ENCODE measurements around the gene NOC2L. TPM values are rescaled to one million over a fixed set of nuclear protein-coding genes. Genes with fewer than 3 reads are reported as not detected.
A peak's percentile ranks its signal among the peaks of the same experiment; 100 is the strongest.

NOC2L gene
- total and polyA plus RNA-seq, 9 of the 15 experiments (the other 6 are each of a cell fraction or from before 2014, with no cell fraction given), result 4.0 to 410 (median 200) TPM

DNA sequence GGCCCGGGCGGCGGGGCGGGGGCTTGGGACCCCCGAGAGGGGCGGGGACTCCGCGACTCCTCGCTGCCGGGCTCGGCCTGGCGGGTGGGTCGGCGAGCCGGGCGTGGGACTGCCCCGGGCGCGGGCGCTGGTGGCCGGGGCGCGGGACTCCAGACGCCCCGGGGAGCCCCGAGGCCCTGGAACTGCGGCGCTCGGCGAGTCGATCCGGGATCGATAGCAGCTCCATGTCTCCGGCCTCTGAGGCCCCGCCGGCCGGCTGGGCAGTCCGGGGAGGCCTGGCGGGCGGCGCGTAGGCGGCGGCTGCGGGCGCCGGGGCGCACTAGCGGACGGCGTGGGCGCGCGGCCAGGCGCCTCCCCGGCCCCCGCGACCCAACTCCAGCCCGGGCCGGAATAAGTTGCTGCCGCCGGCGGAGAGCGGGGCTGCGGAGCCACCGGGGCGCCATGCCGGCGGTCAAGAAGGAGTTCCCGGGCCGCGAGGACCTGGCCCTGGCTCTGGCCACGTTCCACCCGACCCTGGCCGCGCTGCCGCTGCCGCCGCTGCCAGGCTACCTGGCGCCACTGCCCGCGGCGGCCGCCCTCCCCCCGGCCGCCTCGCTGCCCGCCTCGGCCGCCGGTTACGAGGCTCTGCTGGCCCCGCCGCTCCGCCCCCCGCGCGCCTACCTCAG lies 34.9 kb downstream of the NOC2L start (continued):
- TF ChIP-seq, protein P1, sequence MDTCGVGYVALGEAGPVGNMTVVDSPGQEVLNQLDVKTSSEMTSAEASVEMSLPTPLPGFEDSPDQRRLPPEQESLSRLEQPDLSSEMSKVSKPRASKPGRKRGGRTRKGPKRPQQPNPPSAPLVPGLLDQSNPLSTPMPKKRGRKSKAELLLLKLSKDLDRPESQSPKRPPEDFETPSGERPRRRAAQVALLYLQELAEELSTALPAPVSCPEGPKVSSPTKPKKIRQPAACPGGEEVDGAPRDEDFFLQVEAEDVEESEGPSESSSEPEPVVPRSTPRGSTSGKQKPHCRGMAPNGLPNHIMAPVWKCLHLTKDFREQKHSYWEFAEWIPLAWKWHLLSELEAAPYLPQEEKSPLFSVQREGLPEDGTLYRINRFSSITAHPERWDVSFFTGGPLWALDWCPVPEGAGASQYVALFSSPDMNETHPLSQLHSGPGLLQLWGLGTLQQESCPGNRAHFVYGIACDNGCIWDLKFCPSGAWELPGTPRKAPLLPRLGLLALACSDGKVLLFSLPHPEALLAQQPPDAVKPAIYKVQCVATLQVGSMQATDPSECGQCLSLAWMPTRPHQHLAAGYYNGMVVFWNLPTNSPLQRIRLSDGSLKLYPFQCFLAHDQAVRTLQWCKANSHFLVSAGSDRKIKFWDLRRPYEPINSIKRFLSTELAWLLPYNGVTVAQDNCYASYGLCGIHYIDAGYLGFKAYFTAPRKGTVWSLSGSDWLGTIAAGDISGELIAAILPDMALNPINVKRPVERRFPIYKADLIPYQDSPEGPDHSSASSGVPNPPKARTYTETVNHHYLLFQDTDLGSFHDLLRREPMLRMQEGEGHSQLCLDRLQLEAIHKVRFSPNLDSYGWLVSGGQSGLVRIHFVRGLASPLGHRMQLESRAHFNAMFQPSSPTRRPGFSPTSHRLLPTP (IDR thresholded peaks at IDR 0.05; ENCODE audit: borderline replicate concordance, extremely low read depth, insufficient read length), result peak; percentile 9
- TF ChIP-seq, protein P2, sequence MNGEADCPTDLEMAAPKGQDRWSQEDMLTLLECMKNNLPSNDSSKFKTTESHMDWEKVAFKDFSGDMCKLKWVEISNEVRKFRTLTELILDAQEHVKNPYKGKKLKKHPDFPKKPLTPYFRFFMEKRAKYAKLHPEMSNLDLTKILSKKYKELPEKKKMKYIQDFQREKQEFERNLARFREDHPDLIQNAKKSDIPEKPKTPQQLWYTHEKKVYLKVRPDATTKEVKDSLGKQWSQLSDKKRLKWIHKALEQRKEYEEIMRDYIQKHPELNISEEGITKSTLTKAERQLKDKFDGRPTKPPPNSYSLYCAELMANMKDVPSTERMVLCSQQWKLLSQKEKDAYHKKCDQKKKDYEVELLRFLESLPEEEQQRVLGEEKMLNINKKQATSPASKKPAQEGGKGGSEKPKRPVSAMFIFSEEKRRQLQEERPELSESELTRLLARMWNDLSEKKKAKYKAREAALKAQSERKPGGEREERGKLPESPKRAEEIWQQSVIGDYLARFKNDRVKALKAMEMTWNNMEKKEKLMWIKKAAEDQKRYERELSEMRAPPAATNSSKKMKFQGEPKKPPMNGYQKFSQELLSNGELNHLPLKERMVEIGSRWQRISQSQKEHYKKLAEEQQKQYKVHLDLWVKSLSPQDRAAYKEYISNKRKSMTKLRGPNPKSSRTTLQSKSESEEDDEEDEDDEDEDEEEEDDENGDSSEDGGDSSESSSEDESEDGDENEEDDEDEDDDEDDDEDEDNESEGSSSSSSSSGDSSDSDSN (IDR thresholded peaks at IDR 0.05; ENCODE audit: borderline replicate concordance in 1 of 2, low read depth in 2 of 2, low read length in 2 of 2), result peak; percentile 26 to 63; a peak in 1 of 4 replicates
- peak; percentile 16; the same call in 1 of the 2 replicates for TF ChIP-seq GATAD2B (IDR thresholded peaks at IDR 0.05; ENCODE audit: borderline replicate concordance)
- TF ChIP-seq FOS (IDR thresholded peaks at IDR 0.05; ENCODE audit: extremely low read depth, insufficient read length), result no peak
- TF ChIP-seq, protein P3, sequence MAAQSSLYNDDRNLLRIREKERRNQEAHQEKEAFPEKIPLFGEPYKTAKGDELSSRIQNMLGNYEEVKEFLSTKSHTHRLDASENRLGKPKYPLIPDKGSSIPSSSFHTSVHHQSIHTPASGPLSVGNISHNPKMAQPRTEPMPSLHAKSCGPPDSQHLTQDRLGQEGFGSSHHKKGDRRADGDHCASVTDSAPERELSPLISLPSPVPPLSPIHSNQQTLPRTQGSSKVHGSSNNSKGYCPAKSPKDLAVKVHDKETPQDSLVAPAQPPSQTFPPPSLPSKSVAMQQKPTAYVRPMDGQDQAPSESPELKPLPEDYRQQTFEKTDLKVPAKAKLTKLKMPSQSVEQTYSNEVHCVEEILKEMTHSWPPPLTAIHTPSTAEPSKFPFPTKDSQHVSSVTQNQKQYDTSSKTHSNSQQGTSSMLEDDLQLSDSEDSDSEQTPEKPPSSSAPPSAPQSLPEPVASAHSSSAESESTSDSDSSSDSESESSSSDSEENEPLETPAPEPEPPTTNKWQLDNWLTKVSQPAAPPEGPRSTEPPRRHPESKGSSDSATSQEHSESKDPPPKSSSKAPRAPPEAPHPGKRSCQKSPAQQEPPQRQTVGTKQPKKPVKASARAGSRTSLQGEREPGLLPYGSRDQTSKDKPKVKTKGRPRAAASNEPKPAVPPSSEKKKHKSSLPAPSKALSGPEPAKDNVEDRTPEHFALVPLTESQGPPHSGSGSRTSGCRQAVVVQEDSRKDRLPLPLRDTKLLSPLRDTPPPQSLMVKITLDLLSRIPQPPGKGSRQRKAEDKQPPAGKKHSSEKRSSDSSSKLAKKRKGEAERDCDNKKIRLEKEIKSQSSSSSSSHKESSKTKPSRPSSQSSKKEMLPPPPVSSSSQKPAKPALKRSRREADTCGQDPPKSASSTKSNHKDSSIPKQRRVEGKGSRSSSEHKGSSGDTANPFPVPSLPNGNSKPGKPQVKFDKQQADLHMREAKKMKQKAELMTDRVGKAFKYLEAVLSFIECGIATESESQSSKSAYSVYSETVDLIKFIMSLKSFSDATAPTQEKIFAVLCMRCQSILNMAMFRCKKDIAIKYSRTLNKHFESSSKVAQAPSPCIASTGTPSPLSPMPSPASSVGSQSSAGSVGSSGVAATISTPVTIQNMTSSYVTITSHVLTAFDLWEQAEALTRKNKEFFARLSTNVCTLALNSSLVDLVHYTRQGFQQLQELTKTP (IDR thresholded peaks at IDR 0.05; ENCODE audit: low read depth in 1 of 2, partially characterized antibody in 2 of 2), result no peak
- TF ChIP-seq, protein P4, sequence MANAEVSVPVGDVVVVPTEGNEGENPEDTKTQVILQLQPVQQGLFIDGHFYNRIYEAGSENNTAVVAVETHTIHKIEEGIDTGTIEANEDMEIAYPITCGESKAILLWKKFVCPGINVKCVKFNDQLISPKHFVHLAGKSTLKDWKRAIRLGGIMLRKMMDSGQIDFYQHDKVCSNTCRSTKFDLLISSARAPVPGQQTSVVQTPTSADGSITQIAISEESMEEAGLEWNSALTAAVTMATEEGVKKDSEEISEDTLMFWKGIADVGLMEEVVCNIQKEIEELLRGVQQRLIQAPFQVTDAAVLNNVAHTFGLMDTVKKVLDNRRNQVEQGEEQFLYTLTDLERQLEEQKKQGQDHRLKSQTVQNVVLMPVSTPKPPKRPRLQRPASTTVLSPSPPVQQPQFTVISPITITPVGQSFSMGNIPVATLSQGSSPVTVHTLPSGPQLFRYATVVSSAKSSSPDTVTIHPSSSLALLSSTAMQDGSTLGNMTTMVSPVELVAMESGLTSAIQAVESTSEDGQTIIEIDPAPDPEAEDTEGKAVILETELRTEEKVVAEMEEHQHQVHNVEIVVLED (CRISPR knock-in tag; IDR thresholded peaks at IDR 0.05), result no peak
- peak; percentile 8; the same call in 1 of the 2 replicates for TF ChIP-seq PHF8 (IDR thresholded peaks at IDR 0.05; ENCODE audit: borderline replicate concordance, low read length)
- TF ChIP-seq HMGN3 (IDR thresholded peaks at IDR 0.05; ENCODE audit: borderline replicate concordance, extremely low read depth, insufficient read length, low read depth, low read length), result peak; percentile 42
- 0 out of 2 replicates have a peak, but pooled peaks have one; percentile 3 for TF ChIP-seq ZBTB17 (CRISPR knock-in tag; IDR thresholded peaks at IDR 0.05)
- TF ChIP-seq, protein P5, sequence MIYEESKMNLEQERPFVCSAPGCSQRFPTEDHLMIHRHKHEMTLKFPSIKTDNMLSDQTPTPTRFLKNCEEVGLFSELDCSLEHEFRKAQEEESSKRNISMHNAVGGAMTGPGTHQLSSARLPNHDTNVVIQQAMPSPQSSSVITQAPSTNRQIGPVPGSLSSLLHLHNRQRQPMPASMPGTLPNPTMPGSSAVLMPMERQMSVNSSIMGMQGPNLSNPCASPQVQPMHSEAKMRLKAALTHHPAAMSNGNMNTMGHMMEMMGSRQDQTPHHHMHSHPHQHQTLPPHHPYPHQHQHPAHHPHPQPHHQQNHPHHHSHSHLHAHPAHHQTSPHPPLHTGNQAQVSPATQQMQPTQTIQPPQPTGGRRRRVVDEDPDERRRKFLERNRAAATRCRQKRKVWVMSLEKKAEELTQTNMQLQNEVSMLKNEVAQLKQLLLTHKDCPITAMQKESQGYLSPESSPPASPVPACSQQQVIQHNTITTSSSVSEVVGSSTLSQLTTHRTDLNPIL (CRISPR knock-in tag; IDR thresholded peaks at IDR 0.05), result no peak
- no peak for TF ChIP-seq DNMT1 (IDR thresholded peaks at IDR 0.05)
- TF ChIP-seq SIN3B (IDR thresholded peaks at IDR 0.05; ENCODE audit: low read depth), result 0 out of 2 replicates have a peak, but pooled peaks have one; percentile 7
- TF ChIP-seq CTBP1 (IDR thresholded peaks at IDR 0.05; ENCODE audit: borderline replicate concordance), result peak; percentile 0; the same call in 1 of the 2 replicates
